HG02943 (cell line): Measurements from ENCODE around the gene DNAH6.
"Not testable (repeated sequence)": the region's sequence is repeated elsewhere in the genome, so short reads cannot be mapped to it uniquely, and the experiment has no call there.

ENCODE experiments used
- ATAC-seq: cut with Tn5 transposase; IDR thresholded peaks from one replicate; pipeline ENCODE4 v1.9.1; 2021; ENCODE audit warnings: mild to moderate bottlenecking, low read depth, moderate library complexity; ENCODE audit not compliant: unreplicated experiment

DNAH6 gene

GRCh38 chr2:84732897-84733778 lies 216.8 kb downstream of the DNAH6 start:
- no peak for ATAC-seq

- ATAC-seq, result no peak
Observed at GRCh38 chr2:84735389-84735788, 219.1 kb downstream of the DNAH6 start.

- ATAC-seq, result peak; percentile 90
Observed at GRCh38 chr2:84741182-84741822, 225.0 kb downstream of the DNAH6 start.

GRCh38 chr2:84748341-84748740 lies 232.0 kb downstream of the DNAH6 start:
- ATAC-seq, result no peak

- no peak for ATAC-seq
Observed at GRCh38 chr2:84749442-84749841, 233.1 kb downstream of the DNAH6 start.

GRCh38 chr2:84755096-84755495 lies 238.8 kb downstream of the DNAH6 start:
- ATAC-seq, result no peak

GRCh38 chr2:84757648-84758047 lies 241.3 kb downstream of the DNAH6 start:
- no peak for ATAC-seq

GRCh38 chr2:84766791-84767190 lies 250.5 kb downstream of the DNAH6 start:
- ATAC-seq, result no peak

- ATAC-seq, result no peak
Observed at GRCh38 chr2:84768840-84769239, 252.5 kb downstream of the DNAH6 start.

- ATAC-seq, result no peak
Observed at GRCh38 chr2:84770280-84770679, 254.0 kb downstream of the DNAH6 start.

GRCh38 chr2:84771251-84771650 lies 255.0 kb downstream of the DNAH6 start:
- no peak for ATAC-seq

GRCh38 chr2:84773562-84773961 lies 257.3 kb downstream of the DNAH6 start:
- not testable (repeated sequence) for ATAC-seq

GRCh38 chr2:84776011-84776410 lies 259.7 kb downstream of the DNAH6 start:
- ATAC-seq, result no peak

GRCh38 chr2:84778911-84779690 lies 262.8 kb downstream of the DNAH6 start:
- ATAC-seq, result no peak

GRCh38 chr2:84779781-84780180 lies 263.5 kb downstream of the DNAH6 start:
- no peak for ATAC-seq

GRCh38 chr2:84781942-84782716 lies 265.8 kb downstream of the DNAH6 start:
- no peak for ATAC-seq

GRCh38 chr2:84782717-84783442 lies 266.6 kb downstream of the DNAH6 start:
- no peak for ATAC-seq

- ATAC-seq, result no peak
Observed at GRCh38 chr2:84785950-84786349, 269.7 kb downstream of the DNAH6 start.

- ATAC-seq, result no peak
Observed at GRCh38 chr2:84786601-84787000, 270.3 kb downstream of the DNAH6 start.

- no peak for ATAC-seq
Observed at GRCh38 chr2:84788027-84788426, 271.7 kb downstream of the DNAH6 start.
